Keratinocyte (primary cell): ENCODE data around the gene COG3.

Experiments
- EZH2 ChIP-seq: IDR thresholded peaks from one replicate; pipeline ENCODE4 v1.6.1; 2012; ENCODE audit warnings: inconsistent platforms, mild to moderate bottlenecking, low read length, moderate library complexity
- TF ChIP-seq, protein P1 (sequence below), 3 experiments: IDR thresholded peaks in 1 of 3; conservative IDR thresholded peaks in 1 of 3; optimal IDR thresholded peaks in 1 of 3; 2 replicates in 2 of 3; 3 replicates in 1 of 3; pipeline versions ENCODE3 to v1.5.1; 2011; ENCODE audit warnings: low read length in 3 of 3, mild to moderate bottlenecking in 3 of 3, moderate library complexity in 2 of 3, control low read depth in 1 of 3, inconsistent platforms in 1 of 3; ENCODE audit not compliant: insufficient read depth in 2 of 3; ENCODE audit errors: extremely low read depth in 1 of 3

GRCh38 chr13:45554604-45555109 is 89.9 kb downstream of the COG3 start:
- no peak for TF ChIP-seq EZH2
- TF ChIP-seq, protein P1, sequence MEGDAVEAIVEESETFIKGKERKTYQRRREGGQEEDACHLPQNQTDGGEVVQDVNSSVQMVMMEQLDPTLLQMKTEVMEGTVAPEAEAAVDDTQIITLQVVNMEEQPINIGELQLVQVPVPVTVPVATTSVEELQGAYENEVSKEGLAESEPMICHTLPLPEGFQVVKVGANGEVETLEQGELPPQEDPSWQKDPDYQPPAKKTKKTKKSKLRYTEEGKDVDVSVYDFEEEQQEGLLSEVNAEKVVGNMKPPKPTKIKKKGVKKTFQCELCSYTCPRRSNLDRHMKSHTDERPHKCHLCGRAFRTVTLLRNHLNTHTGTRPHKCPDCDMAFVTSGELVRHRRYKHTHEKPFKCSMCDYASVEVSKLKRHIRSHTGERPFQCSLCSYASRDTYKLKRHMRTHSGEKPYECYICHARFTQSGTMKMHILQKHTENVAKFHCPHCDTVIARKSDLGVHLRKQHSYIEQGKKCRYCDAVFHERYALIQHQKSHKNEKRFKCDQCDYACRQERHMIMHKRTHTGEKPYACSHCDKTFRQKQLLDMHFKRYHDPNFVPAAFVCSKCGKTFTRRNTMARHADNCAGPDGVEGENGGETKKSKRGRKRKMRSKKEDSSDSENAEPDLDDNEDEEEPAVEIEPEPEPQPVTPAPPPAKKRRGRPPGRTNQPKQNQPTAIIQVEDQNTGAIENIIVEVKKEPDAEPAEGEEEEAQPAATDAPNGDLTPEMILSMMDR (optimal IDR thresholded peaks at IDR 0.05 in 1 of 3, IDR thresholded peaks at IDR 0.05 in 1 of 3, conservative IDR thresholded peaks at IDR 0.05 in 1 of 3; ENCODE audit: extremely low read depth in 1 of 3, insufficient read depth in 2 of 3, low read length in 3 of 3): no peak
